GM23248 (cell line): ENCODE results near the gene EMC1. TPM values are rescaled to one million over a fixed set of nuclear protein-coding genes. Genes with fewer than 3 reads are reported as not detected.

Experiments used
- DNase-seq: peaks from one replicate; pipeline ENCODE4 v3.0.0-alpha.2; 2015
- H2AFZ ChIP-seq: fragments of 200-600 bp; sonication (generic); 2 replicates; pipeline ENCODE4 v1.6.1; 2016; ENCODE audit warnings: antibody characterized with exemption
- H3F3A ChIP-seq: fragments of 200-600 bp; sonication (generic); 2 replicates; pipeline ENCODE4 v1.6.1; 2016; ENCODE audit warnings: mild to moderate bottlenecking, antibody characterized with exemption, mixed run types; ENCODE audit not compliant: insufficient read depth
- H3K27ac ChIP-seq: fragments of 200-600 bp; sonication (generic); 2 replicates; pipeline ENCODE4 v1.5.1; 2016; ENCODE audit warnings: mild to moderate bottlenecking
- H3K27me3 ChIP-seq: fragments of 200-600 bp; sonication (generic); replicated peaks from 2 replicates; pipeline ENCODE4 v1.6.1; 2016; ENCODE audit warnings: mild to moderate bottlenecking; ENCODE audit not compliant: insufficient read depth
- H3K36me3 ChIP-seq: fragments of 200-600 bp; sonication (generic); 2 replicates; pipeline ENCODE4 v1.6.1; 2016; ENCODE audit warnings: low read depth, mild to moderate bottlenecking
- H3K4me1 ChIP-seq: fragments of 200-600 bp; sonication (generic); 2 replicates; pipeline ENCODE4 v1.6.1; 2016; ENCODE audit warnings: mild to moderate bottlenecking; ENCODE audit not compliant: insufficient read depth
- H3K4me2 ChIP-seq: fragments of 200-600 bp; sonication (generic); one replicate; pipeline ENCODE4 v1.6.1; 2016; ENCODE audit warnings: mild to moderate bottlenecking; ENCODE audit not compliant: unreplicated experiment
- H3K4me3 ChIP-seq: fragments of 200-600 bp; sonication (generic); 2 replicates; pipeline ENCODE4 v1.5.1; 2016; ENCODE audit warnings: mild to moderate bottlenecking
- H3K79me2 ChIP-seq: fragments of 200-600 bp; sonication (generic); 2 replicates; pipeline ENCODE4 v1.6.1; 2016; ENCODE audit warnings: mild to moderate bottlenecking; ENCODE audit not compliant: insufficient read depth
- H3K9ac ChIP-seq: fragments of 200-600 bp; sonication (generic); 2 replicates; pipeline ENCODE4 v1.6.1; 2016; ENCODE audit warnings: mild to moderate bottlenecking
- H3K9me2 ChIP-seq: fragments of 200-600 bp; sonication (generic); 2 replicates; pipeline ENCODE4 v1.6.1; 2016; ENCODE audit warnings: mixed run types, mild to moderate bottlenecking, moderate library complexity; ENCODE audit not compliant: insufficient read depth
- H3K9me3 ChIP-seq: fragments of 200-600 bp; sonication (generic); one replicate; pipeline ENCODE4 v1.6.1; 2017; ENCODE audit warnings: low read depth
- H4K20me1 ChIP-seq: fragments of 200-600 bp; sonication (generic); 2 replicates; pipeline ENCODE4 v1.6.0; 2016; ENCODE audit not compliant: insufficient read depth
- EZH2 ChIP-seq: fragments of 200-600 bp; sonication (generic); IDR thresholded peaks from 2 replicates; pipeline ENCODE4 v1.6.1; 2018; ENCODE audit warnings: antibody characterized with exemption, mild to moderate bottlenecking; ENCODE audit not compliant: insufficient read depth, poor library complexity, severe bottlenecking
- EZH2phosphoT487 ChIP-seq: fragments of 200-600 bp; sonication (generic); IDR thresholded peaks from 2 replicates; pipeline ENCODE4 v1.6.1; 2018; ENCODE audit warnings: antibody characterized with exemption, moderate library complexity, mild to moderate bottlenecking, low read depth; ENCODE audit not compliant: insufficient read depth
- WGBS, 2 experiments: methylation state at CpG; one replicate each; pipeline ENCODE4 v1.1.6; 2015 to 2017; ENCODE audit warnings: low lambda C conversion rate in 2 of 2, low coverage in 1 of 2; ENCODE audit errors: missing lambda C conversion rate in 2 of 2; 5-methylcytosine and 5-hydroxymethylcytosine counted together
- in situ Hi-C: fragments of 300-500 bp; cut with MboI; formaldehyde crosslinking; loops from 2 replicates; pipeline ENCODE4 v1.15.0; 2020
- polyA plus RNA-seq: library from polyadenylated mRNA; unstranded; fragments of >200 nt; fragmentation: Nextera tagmentation; extraction: Ambion mirVana; gene quantifications from 2 replicates; pipeline ENCODE4 v1.2.1, GENCODE V29; 2016
- total RNA-seq: library from RNA; depleted of rRNA; stranded (reverse); fragments of >200 nt; shearing (Covaris generic); gene quantifications from 2 replicates; pipeline ENCODE4 v1.2.3, GENCODE V29; 2014

The EMC1 gene
- total and polyA plus RNA-seq, 2 experiments from 2014 or later, result 54.5 to 69.4 TPM

DNA sequence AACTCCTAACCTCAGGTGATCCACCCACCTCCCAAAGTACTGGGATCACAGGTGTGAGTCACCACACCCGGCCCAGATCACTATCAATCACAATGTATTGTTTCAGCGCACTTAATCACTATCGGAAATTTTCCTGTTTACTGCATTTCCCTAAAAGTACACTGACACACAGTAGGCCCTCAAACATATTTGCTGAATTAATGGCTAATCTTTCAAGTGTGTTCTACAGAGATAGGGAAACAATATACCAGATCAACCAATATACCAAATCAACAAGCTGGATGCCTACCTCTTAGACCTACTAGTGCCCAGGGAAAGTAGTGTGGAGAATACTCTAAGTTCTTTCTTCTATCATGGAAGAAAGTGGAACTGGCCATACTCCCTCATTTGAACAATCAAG is 58.3 kb downstream of the EMC1 start:
- Histone ChIP-seq H3K79me2 (peaks cover 96% of the 10 kb centered on the region), H3F3A (no peaks in the 10 kb centered on the region; the same call in 1 of the 2 replicates), H4K20me1 (0 out of 2 replicates have a peak, but pooled peaks cover 3% of the 10 kb centered on the region), H2AFZ (no peak overlapping the region), H3K9me2 (no peaks in the 10 kb centered on the region), H3K9me3 (no peaks in the 10 kb centered on the region), H3K4me1 (no peaks in the 10 kb centered on the region), H3K4me3 (no peak overlapping the region), H3K9ac (no peak overlapping the region), H3K27ac (no peak overlapping the region), H3K36me3 (peaks cover 69% of the 10 kb centered on the region), H3K27me3 (no peaks in the 10 kb centered on the region), H3K4me2 (no peak overlapping the region)
- TF ChIP-seq EZH2phosphoT487 (no peak), EZH2 (no peak)
- 95 to 97% methylated on average over 3 of the region's 3 CpGs for WGBS, 2 experiments
- in situ Hi-C loops, result no loop called here
- DNase-seq, result no peak

DNA sequence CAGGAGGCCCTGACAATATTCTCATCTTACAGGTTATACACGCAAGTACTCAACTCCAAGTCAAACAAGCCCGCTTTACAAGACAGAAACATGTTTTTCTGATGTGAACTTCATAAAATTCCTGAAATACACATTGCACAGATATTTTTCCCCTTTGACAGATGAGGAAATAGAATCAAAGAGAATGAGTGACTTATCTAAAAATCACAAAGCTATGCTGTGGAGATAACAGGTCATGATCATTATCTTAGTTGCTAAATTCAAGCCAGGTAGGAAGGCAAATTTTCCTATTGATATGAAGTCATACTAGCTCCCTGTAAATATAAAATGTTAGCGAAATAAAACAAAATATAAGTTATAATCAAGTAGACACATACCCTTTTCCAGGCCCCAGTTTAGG is 59.5 kb downstream of the EMC1 start:
- H3K36me3 ChIP-seq, result peaks cover 64% of the 10 kb centered on the region
- TF ChIP-seq EZH2phosphoT487, result no peak
- TF ChIP-seq EZH2, result no peak
- in situ Hi-C loops, result no loop called here
- no peaks in the 10 kb centered on the region for H3K4me1 ChIP-seq
- no peak overlapping the region for H3K4me2 ChIP-seq
- no peaks in the 10 kb centered on the region for H3K27me3 ChIP-seq
- 99% methylated on average over 3 of the region's 3 CpGs for WGBS, 2 experiments
- H2AFZ ChIP-seq, result no peak overlapping the region
- DNase-seq, result no peak
- no peaks in the 10 kb centered on the region for H3F3A ChIP-seq
- H3K27ac ChIP-seq, result no peak overlapping the region
- H3K9me3 ChIP-seq, result no peaks in the 10 kb centered on the region
- H3K4me3 ChIP-seq, result no peak overlapping the region
- H3K9ac ChIP-seq, result no peak overlapping the region
- H3K79me2 ChIP-seq, result peaks cover 84% of the 10 kb centered on the region
- 0 out of 2 replicates have a peak, but pooled peaks cover 3% of the 10 kb centered on the region for H4K20me1 ChIP-seq
- no peaks in the 10 kb centered on the region for H3K9me2 ChIP-seq

DNA sequence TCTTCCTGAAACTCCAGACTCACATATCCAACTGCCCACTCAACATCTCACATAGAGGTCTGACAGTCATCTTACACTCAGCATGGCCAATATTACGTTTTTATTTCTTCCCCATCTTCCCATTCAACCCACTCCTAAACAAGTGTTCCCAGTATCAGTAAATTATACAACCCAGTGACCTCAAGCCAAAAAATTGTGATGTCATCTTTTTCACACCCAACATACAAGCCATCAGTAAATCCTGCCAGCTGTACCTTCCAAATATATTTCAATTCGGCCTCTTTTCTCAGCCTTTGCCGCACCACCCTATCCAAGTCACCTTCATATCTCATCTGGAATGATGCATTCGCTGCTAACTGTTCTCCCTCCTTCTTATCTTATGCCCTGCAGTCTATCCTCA is 60.9 kb downstream of the EMC1 start:
- no peak overlapping the region for H3K9ac ChIP-seq
- no peak overlapping the region for H3K4me3 ChIP-seq
- H3K9me2 ChIP-seq, result no peaks in the 10 kb centered on the region
- H3K79me2 ChIP-seq, result peaks cover 84% of the 10 kb centered on the region
- TF ChIP-seq EZH2phosphoT487 (no peak), EZH2 (no peak)
- H2AFZ ChIP-seq, result no peak overlapping the region
- DNase-seq, result no peak
- 0 out of 2 replicates have a peak, but pooled peaks cover 3% of the 10 kb centered on the region for H4K20me1 ChIP-seq
- no peaks in the 10 kb centered on the region for H3K27me3 ChIP-seq
- H3K36me3 ChIP-seq, result peaks cover 66% of the 10 kb centered on the region
- H3K9me3 ChIP-seq, result no peaks in the 10 kb centered on the region
- in situ Hi-C loops, result no loop called here
- no peak overlapping the region for H3K27ac ChIP-seq
- WGBS, 2 experiments, result 96 to 98% methylated on average over 4 of the region's 4 CpGs
- H3F3A ChIP-seq, result no peaks in the 10 kb centered on the region
- no peak overlapping the region for H3K4me2 ChIP-seq
- no peaks in the 10 kb centered on the region for H3K4me1 ChIP-seq

DNA sequence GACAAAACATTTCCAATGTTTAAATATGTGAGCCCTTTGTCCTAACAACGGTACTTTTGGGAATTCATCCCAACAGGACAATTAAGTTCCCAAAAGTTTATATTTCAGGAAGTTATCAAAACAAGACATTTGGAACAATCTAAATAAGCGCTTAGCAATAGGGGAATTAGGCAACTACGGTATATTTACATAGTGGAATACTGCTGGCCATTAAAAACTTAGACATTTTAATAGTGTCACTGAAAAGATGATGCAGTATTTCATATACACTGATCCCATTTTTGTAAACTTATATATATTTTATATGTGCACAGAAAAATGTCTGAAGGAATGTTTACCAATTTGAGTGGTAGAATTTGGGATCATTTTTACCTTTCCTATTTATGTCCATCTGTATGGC is 62.1 kb downstream of the EMC1 start:
- in situ Hi-C loops, result no loop called here
- Histone ChIP-seq H3K79me2 (peaks cover 84% of the 10 kb centered on the region), H3K9me2 (no peaks in the 10 kb centered on the region), H4K20me1 (0 out of 2 replicates have a peak, but pooled peaks cover 3% of the 10 kb centered on the region), H3K27ac (no peak overlapping the region), H3K4me1 (no peaks in the 10 kb centered on the region), H3K36me3 (peaks cover 78% of the 10 kb centered on the region), H3K9me3 (no peaks in the 10 kb centered on the region), H3K9ac (no peak overlapping the region), H3F3A (no peaks in the 10 kb centered on the region), H3K4me3 (no peak overlapping the region), H3K27me3 (no peaks in the 10 kb centered on the region), H3K4me2 (no peak overlapping the region), H2AFZ (no peak overlapping the region)
- WGBS, 2 experiments, result 98 to 99% methylated on average over 3 of the region's 3 CpGs
- no peak for DNase-seq
- TF ChIP-seq EZH2 (no peak), EZH2phosphoT487 (no peak)

DNA sequence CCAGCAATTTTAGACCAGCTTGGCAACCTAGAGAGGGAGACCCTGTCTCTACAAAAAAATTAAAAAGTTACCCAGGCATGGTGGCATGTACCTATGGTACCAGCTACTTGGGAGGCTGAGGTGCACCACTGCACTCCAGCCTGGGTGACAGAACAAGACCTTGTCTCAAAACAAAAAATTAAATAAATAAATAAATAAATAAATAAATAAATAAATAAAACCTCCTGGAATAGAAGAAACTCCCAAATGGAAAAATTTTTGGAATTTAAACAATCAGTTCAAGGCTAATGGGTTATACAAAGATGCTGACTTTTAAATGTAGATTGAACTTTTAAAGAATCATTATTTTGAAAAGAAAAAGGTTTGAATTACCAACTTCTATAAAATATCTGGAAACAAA is 63.5 kb downstream of the EMC1 start:
- Histone ChIP-seq H3K27ac (no peak overlapping the region), H3K4me3 (no peak overlapping the region), H3F3A (no peaks in the 10 kb centered on the region), H3K9ac (no peak overlapping the region), H4K20me1 (0 out of 2 replicates have a peak, but pooled peaks cover 3% of the 10 kb centered on the region), H3K4me1 (no peaks in the 10 kb centered on the region), H3K36me3 (peaks cover 81% of the 10 kb centered on the region), H3K79me2 (peaks cover 69% of the 10 kb centered on the region), H2AFZ (no peak overlapping the region), H3K9me3 (no peaks in the 10 kb centered on the region), H3K27me3 (no peaks in the 10 kb centered on the region), H3K4me2 (no peak overlapping the region), H3K9me2 (no peaks in the 10 kb centered on the region)
- no peak for DNase-seq
- no peak for TF ChIP-seq EZH2
- TF ChIP-seq EZH2phosphoT487, result no peak
- in situ Hi-C loops, result no loop called here
